ENCODE data around the gene OR10H1. TPM values are rescaled to one million over a fixed set of nuclear protein-coding genes. Genes with fewer than 3 reads are reported as not detected.
"Not testable (repeated sequence)": the region's sequence is repeated elsewhere in the genome, so short reads cannot be mapped to it uniquely, and the experiment has no call there.

The OR10H1 gene
- total and polyA plus RNA-seq, 8 donors = 0.04 to 0.11 (median 0.09) TPM; not detected in 4

DNA sequence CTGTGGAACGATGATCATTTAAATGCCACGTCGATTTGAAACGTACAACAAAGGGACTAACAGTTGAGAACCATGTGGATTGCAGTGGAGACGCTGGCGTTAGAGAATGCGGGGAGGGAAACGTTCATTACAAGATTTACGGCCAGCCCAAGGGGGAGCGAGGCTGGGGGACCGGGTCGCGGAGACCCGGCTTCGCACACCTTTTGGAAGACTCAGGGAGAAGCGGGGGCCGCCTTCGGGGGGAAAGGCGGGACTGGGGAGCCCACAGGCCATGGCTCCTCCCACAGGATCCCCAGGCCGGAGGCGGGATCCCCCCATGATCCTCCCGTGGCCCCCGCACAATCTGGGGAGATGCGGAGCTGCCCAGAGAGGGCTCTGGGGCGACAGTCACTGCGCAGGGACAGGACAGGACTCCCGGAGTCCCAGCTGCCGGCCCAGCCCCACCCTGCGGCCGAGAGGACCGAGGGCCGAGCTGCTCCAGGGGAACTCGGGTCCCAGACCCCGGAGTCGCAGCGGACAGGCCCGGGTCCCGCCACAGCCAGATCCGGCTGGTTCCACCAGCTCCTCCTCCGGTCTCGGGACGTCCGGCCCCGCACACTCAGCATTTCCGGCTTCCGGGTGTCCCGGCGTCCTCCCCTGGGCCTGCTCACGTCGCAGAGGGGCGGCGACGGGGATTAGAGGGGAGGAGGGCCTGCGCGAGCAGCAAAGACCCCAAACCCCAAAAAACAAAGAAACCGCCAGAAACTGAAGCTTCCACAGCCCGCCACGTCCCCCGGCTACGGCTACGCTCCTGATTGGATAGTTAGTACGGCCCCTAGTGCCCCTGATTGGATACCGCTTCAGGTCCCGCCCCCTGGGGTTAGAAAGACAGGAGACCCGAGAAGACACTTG lies 21.1 kb upstream of the OR10H1 start:
- Histone ChIP-seq H3K27ac (peak overlapping the region; percentile 99), H3K9me3 (no peaks in the 10 kb centered on the region), H3K4me3 (peak overlapping the region; percentile 61 to 70), H3K36me3 (no peaks in the 10 kb centered on the region), H3K4me1 (peaks cover 0 to 17% of the 10 kb centered on the region in 2 donors), H3K27me3 (no peaks in the 10 kb centered on the region)
- ATAC-seq (peak; percentile 99), DNase-seq (peak; percentile 95 to 98 (median 98))
- TF ChIP-seq, protein P1, sequence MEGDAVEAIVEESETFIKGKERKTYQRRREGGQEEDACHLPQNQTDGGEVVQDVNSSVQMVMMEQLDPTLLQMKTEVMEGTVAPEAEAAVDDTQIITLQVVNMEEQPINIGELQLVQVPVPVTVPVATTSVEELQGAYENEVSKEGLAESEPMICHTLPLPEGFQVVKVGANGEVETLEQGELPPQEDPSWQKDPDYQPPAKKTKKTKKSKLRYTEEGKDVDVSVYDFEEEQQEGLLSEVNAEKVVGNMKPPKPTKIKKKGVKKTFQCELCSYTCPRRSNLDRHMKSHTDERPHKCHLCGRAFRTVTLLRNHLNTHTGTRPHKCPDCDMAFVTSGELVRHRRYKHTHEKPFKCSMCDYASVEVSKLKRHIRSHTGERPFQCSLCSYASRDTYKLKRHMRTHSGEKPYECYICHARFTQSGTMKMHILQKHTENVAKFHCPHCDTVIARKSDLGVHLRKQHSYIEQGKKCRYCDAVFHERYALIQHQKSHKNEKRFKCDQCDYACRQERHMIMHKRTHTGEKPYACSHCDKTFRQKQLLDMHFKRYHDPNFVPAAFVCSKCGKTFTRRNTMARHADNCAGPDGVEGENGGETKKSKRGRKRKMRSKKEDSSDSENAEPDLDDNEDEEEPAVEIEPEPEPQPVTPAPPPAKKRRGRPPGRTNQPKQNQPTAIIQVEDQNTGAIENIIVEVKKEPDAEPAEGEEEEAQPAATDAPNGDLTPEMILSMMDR (IDR thresholded peaks at IDR 0.05) = no peak
- intact Hi-C loops (cut with DNase I) = no loop called here

DNA sequence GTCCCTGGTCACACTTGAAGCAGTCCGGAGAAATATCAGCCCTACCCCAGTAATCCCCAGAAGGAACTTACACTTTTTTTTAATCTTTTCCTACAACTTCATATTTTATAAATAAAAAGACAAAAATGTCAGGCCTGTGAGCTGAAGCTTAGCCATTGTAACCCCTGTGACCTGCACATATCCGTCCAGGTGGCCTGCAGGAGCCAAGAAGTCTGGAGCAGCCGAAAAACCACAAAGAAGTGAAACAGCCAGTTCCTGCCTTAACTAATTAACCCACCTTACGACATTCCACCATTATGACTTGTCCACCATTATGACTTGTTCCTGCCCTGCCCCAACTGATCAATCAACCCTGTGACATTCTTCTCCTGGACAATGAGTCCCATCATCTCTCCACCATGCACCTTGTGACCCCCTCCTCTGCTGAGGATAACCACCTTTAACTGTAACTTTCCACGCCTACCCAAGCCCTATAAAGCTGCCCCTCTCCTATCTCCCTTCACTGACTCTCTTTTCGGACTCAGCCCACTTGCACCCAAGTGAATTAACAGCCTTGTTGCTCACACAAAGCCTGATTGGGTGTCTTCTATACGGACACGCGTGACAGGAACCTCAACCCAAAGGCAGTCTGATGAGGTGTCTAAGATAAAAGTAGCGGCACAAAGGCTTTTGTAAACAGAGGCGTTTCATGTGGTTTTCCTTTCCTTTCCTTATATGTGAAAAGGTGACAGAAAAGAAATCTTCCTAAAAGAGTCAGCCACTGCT lies 20.3 kb upstream of the OR10H1 start:
- intact Hi-C loops (cut with DNase I); H3K36me3 ChIP-seq; H3K27me3 ChIP-seq; H3K9me3 ChIP-seq; DNase-seq: not testable (repeated sequence)
- peak; percentile 6 for ATAC-seq
- Histone ChIP-seq H3K27ac (peak overlapping the region; percentile 99), H3K4me3 (peak overlapping the region; percentile 61 to 70), H3K4me1 (peaks cover 0 to 17% of the 10 kb centered on the region in 2 donors)

DNA sequence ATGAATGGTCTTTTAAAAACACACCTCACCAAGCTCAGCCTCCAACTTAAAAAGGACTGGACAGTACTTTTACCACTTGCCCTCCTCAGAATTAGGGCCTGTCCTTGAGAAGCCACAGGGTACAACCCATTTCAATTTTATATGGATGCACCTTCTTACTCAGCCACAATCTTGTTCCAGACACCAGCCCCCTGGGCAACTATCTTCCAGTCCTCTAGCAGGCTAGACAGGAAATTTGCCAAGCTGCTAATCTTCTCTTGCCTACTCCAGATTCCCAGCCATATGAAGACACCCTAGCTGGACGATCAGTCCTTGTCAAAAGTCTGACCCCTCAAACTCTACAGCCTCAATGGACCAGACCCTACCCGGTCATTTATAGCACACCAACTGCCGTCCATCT lies 18.8 kb upstream of the OR10H1 start:
- H3K9me3 ChIP-seq; H3K36me3 ChIP-seq; H3K4me3 ChIP-seq; H3K27me3 ChIP-seq; intact Hi-C loops (cut with DNase I); DNase-seq; ATAC-seq; H3K27ac ChIP-seq: not testable (repeated sequence)
- H3K4me1 ChIP-seq = peaks cover 0 to 17% of the 10 kb centered on the region in 2 donors

DNA sequence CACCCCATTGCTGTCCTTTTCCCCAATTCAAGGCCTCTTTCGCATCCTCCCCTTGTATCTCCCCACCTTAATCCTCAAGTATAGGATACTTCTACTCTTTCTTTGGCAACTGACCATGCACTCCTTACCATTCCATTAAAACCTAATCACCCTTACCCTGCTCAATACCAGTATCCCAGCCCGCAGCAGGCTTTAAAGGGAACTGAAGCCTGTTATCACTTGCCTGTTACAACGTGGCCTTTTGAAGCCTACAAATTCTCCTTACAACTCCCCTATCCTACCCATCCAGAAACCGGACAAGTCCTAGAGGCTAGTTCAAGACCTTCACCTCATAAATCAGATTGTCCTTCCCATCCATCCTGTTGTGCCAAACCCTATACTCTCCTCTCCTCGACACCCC lies 16.2 kb upstream of the OR10H1 start:
- H3K27ac ChIP-seq = no peak overlapping the region
- TF ChIP-seq, protein P1 (IDR thresholded peaks at IDR 0.05) = no peak
- H3K4me3 ChIP-seq = no peak overlapping the region
- H3K36me3 ChIP-seq = no peaks in the 10 kb centered on the region
- peaks cover 0 to 7% of the 10 kb centered on the region in 2 donors for H3K4me1 ChIP-seq
- ATAC-seq (no peak), DNase-seq (no peak)
- H3K27me3 ChIP-seq = peaks cover 0 to 17% of the 10 kb centered on the region in 2 donors
- intact Hi-C loops (cut with DNase I) = no loop called here
- H3K9me3 ChIP-seq = no peaks in the 10 kb centered on the region

DNA sequence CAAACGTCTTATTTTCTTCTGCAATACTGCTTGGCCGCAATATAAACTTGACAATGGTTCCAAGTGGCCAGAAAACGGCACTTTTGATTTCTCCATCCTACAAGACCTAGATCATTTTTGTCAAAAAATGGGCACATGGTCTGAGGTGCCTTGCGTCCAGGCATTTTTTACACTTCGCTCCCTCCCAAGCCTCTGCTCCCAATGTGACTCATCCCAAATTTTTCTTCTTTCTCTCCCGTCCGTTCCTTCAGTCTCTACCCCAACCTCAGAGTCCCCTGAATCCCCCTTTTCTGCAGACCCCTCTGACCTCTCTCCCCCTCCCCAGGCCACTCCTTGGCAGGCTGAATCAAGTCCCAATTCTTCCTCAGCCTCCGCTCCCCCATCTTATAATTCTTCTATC lies 14.3 kb upstream of the OR10H1 start:
- Histone ChIP-seq H3K4me3 (no peak overlapping the region), H3K27me3 (peaks cover 0 to 17% of the 10 kb centered on the region in 2 donors), H3K27ac (no peak overlapping the region), H3K36me3 (no peaks in the 10 kb centered on the region), H3K4me1 (no peaks in the 10 kb centered on the region), H3K9me3 (no peaks in the 10 kb centered on the region)
- no peak for ATAC-seq
- TF ChIP-seq, protein P1 (IDR thresholded peaks at IDR 0.05) = no peak
- DNase-seq = no peak
- intact Hi-C loops (cut with DNase I) = no loop called here

DNA sequence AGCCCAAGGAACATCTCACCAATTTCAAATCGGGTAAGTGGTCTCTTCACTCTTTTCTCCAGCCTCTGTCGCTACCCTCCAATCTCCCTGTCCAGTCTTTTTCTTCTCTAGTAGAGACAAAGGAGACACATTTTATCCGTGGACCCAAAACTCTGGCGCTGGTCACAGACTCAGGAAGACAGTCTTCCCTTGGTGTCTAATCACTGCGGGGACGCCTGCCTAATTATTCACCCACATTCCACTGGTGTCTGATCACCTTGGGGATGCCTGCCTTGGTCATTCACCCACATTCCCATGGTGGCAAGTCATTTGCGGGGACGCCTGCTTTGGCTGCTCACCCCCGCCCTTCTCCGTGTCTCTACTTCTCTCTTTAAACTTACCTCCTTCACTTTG lies 13.8 kb upstream of the OR10H1 start:
- ATAC-seq = no peak
- DNase-seq = no peak
- Histone ChIP-seq H3K27me3 (peaks cover 0 to 17% of the 10 kb centered on the region in 2 donors), H3K36me3 (no peaks in the 10 kb centered on the region), H3K27ac (no peak overlapping the region), H3K9me3 (no peaks in the 10 kb centered on the region), H3K4me3 (no peak overlapping the region), H3K4me1 (no peaks in the 10 kb centered on the region)
- TF ChIP-seq, protein P1 (IDR thresholded peaks at IDR 0.05) = no peak
- intact Hi-C loops (cut with DNase I) = no loop called here

DNA sequence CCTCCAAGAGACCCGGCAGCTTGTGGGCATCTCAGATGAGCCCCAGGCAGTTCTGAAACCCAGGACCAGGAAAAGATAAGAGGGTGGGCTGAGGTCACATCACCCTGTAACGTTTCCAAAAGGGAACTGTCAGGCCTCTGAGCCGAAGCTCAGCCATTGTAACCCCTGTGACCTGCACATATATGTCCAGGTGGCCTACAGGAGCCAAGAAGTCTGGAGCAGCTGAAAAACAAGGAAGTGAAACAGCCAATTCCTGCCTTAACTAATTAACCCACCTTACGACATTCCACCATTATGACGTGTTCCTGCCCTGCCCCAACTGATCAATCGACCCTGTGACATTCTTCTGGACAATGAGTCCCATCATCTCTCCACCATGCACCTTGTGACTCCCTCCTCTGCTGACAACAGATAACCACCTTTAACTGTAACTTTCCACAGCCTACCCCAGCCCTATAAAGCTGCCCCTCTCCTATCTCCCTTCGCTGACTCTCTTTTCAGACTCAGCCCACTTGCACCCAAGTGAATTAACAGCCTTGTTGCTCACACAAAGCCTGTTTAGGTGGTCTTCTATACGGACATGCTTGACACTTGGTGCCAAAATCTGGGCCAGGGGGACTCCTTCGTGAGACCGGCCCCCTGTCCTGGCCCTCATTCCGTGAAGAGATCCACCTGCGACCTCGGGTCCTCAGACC lies 13.3 kb upstream of the OR10H1 start:
- peaks cover 0 to 17% of the 10 kb centered on the region in 2 donors for H3K27me3 ChIP-seq
- ATAC-seq; intact Hi-C loops (cut with DNase I); H3K27ac ChIP-seq; DNase-seq; H3K36me3 ChIP-seq; H3K4me3 ChIP-seq; H3K9me3 ChIP-seq; H3K4me1 ChIP-seq: not testable (repeated sequence)

All from left lung (tissue), 10 donors.